Ovary (tissue), 3 donors: ENCODE results near the gene POLR1C.

Experiments
- EP300 ChIP-seq: sonication (generic); formaldehyde crosslinking; IDR thresholded peaks from one replicate; pipeline ENCODE4 v1.6.1; 2017; ENCODE audit warnings: antibody characterized with exemption
- POLR2A ChIP-seq: fragments of 450-650 bp; IDR thresholded peaks from one replicate; pipeline ENCODE4 v1.6.1; 2017; ENCODE audit warnings: antibody characterized with exemption, mild to moderate bottlenecking, moderate library complexity
- TF ChIP-seq, protein P1 (sequence below), 3 donors: fragments of 450-650 bp in 2 of 3; fragments of 200-600 bp in 1 of 3; IDR thresholded peaks; one replicate each; pipeline versions ENCODE4 v1.5.1 to v1.8.0; 2016 to 2022; ENCODE audit warnings: antibody characterized with exemption in 3 of 3, mild to moderate bottlenecking in 1 of 3
- donor health status: DM: no; HTN: no; CAD: no.

- TF ChIP-seq POLR2A (no peak), EP300 (no peak)
- TF ChIP-seq, protein P1, sequence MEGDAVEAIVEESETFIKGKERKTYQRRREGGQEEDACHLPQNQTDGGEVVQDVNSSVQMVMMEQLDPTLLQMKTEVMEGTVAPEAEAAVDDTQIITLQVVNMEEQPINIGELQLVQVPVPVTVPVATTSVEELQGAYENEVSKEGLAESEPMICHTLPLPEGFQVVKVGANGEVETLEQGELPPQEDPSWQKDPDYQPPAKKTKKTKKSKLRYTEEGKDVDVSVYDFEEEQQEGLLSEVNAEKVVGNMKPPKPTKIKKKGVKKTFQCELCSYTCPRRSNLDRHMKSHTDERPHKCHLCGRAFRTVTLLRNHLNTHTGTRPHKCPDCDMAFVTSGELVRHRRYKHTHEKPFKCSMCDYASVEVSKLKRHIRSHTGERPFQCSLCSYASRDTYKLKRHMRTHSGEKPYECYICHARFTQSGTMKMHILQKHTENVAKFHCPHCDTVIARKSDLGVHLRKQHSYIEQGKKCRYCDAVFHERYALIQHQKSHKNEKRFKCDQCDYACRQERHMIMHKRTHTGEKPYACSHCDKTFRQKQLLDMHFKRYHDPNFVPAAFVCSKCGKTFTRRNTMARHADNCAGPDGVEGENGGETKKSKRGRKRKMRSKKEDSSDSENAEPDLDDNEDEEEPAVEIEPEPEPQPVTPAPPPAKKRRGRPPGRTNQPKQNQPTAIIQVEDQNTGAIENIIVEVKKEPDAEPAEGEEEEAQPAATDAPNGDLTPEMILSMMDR (IDR thresholded peaks at IDR 0.05) = no peak
Measured at GRCh38 chr6:43481591-43482236, 35.2 kb upstream of the POLR1C start.
